Osteoblast (primary cell): ENCODE results near the gene RFX2. TPM values are rescaled to one million over a fixed set of nuclear protein-coding genes. Genes with fewer than 3 reads are reported as not detected.

ENCODE experiments used
- DNase-seq: peaks from one replicate; pipeline ENCODE4 v3.0.0; 2011; ENCODE audit warnings: low spot score, mixed read lengths; ENCODE audit not compliant: insufficient read length; ENCODE audit errors: missing footprints
- H2AFZ ChIP-seq: 2 replicates; pipeline ENCODE4 v1.6.0; 2011; ENCODE audit warnings: mild to moderate bottlenecking, low read length
- H3K27ac ChIP-seq: 2 replicates; pipeline ENCODE4 v1.5.1; 2011; ENCODE audit warnings: mild to moderate bottlenecking, low read depth, low read length, moderate library complexity
- H3K27me3 ChIP-seq: 2 replicates; pipeline ENCODE4 v1.6.0; 2012; ENCODE audit warnings: mild to moderate bottlenecking, control low read depth, inconsistent platforms, low read length, moderate library complexity; ENCODE audit not compliant: insufficient read depth
- H3K36me3 ChIP-seq: 2 replicates; pipeline ENCODE4 v1.5.1; 2011; ENCODE audit warnings: mild to moderate bottlenecking, low read length, control low read depth, moderate library complexity; ENCODE audit not compliant: insufficient read depth
- H3K4me1 ChIP-seq: 2 replicates; pipeline ENCODE4 v1.5.1; 2011; ENCODE audit warnings: mild to moderate bottlenecking, low read length, control low read depth, moderate library complexity; ENCODE audit not compliant: insufficient read depth
- H3K4me2 ChIP-seq: 2 replicates; pipeline ENCODE4 v1.6.0; 2011; ENCODE audit warnings: mild to moderate bottlenecking, low read length; ENCODE audit not compliant: insufficient read depth
- H3K4me3 ChIP-seq: fragments of 200-600 bp; sonication (generic); 3 replicates; pipeline ENCODE4 v1.5.1; 2012; ENCODE audit warnings: mild to moderate bottlenecking, low read length, inconsistent platforms; ENCODE audit not compliant: insufficient read depth
- H3K79me2 ChIP-seq: 2 replicates; pipeline ENCODE4 v1.6.0; 2012; ENCODE audit warnings: mild to moderate bottlenecking, low read length, control low read depth, inconsistent platforms; ENCODE audit not compliant: insufficient read depth
- H3K9me3 ChIP-seq: 2 replicates; pipeline ENCODE4 v1.5.1; 2011; ENCODE audit warnings: low read depth, low read length, control low read depth
- H4K20me1 ChIP-seq: 2 replicates; pipeline ENCODE4 v1.6.0; 2012; ENCODE audit warnings: mild to moderate bottlenecking, low read length, control low read depth; ENCODE audit not compliant: insufficient read depth
- total RNA-seq: library from RNA; depleted of rRNA; stranded (reverse); fragments of >200 nt; gene quantifications from 2 replicates; pipeline ENCODE4 v1.2.3, GENCODE V29; 2012
- TF ChIP-seq, protein P1 (sequence below): IDR thresholded peaks from 2 replicates; pipeline ENCODE4 v1.5.1; 2011; ENCODE audit warnings: mild to moderate bottlenecking, low read depth, low read length, moderate library complexity; ENCODE audit errors: extremely low read depth

Gene RFX2
- total RNA-seq, 1 donor: 6.2 TPM

DNA sequence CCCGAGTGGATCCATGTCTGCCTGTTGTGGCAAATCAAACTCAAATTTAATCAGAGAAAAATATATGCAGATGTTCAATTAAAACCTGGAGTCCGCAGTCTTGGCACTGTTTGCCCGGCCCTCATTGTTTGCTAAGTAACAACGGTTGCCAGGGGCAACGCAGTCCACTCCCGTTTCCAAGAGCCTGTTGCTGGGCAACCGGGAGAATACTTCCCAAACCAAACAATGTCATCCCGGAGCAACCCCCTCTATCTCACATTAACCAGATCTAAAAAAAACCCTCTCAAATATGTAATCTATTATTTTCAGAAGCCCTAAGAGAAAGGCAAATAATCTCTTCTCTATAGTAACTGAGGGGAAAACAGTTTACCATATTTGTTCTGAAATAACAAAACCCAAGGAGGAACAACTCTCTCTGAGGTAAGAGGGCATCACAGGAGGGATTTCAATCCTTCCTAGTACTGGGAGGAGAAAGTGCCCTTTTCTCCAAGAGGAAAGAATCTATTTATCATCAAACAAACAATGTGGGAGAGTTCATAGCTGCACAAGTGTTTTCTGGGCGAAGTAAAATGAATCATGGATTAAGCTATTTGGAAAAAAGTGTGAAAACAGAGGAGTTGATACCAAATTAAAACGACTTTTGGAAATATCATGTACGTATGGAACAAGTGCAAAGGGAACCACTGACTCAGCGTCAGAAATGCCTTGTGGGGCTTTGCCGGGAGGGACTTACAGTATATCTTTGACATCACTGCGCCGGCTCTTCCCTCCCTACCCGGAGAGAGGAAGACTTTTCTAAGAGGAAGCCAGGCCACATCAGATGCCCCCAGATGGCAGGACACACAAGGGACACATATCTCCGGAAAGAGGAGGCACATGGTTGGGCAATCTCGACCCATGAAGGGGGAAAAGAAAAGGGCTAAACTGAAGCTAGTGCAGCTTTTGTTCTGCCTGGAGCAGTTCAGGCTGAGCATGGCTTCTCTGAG lies 43.3 kb downstream of the RFX2 start:
- H3K79me2 ChIP-seq: no peaks in the 10 kb centered on the region
- H3K4me1 ChIP-seq: peaks cover 41% of the 10 kb centered on the region
- DNase-seq: peak; percentile 97
- peak overlapping the region; percentile 8 for H2AFZ ChIP-seq
- TF ChIP-seq, protein P1, sequence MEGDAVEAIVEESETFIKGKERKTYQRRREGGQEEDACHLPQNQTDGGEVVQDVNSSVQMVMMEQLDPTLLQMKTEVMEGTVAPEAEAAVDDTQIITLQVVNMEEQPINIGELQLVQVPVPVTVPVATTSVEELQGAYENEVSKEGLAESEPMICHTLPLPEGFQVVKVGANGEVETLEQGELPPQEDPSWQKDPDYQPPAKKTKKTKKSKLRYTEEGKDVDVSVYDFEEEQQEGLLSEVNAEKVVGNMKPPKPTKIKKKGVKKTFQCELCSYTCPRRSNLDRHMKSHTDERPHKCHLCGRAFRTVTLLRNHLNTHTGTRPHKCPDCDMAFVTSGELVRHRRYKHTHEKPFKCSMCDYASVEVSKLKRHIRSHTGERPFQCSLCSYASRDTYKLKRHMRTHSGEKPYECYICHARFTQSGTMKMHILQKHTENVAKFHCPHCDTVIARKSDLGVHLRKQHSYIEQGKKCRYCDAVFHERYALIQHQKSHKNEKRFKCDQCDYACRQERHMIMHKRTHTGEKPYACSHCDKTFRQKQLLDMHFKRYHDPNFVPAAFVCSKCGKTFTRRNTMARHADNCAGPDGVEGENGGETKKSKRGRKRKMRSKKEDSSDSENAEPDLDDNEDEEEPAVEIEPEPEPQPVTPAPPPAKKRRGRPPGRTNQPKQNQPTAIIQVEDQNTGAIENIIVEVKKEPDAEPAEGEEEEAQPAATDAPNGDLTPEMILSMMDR: no peak
- no peak overlapping the region for H3K4me3 ChIP-seq
- H3K27me3 ChIP-seq: no peaks in the 10 kb centered on the region
- no peaks in the 10 kb centered on the region for H4K20me1 ChIP-seq
- no peaks in the 10 kb centered on the region for H3K36me3 ChIP-seq
- H3K4me2 ChIP-seq: peak overlapping the region; percentile 12
- H3K27ac ChIP-seq: peak overlapping the region; percentile 76
- H3K9me3 ChIP-seq: no peaks in the 10 kb centered on the region

DNA sequence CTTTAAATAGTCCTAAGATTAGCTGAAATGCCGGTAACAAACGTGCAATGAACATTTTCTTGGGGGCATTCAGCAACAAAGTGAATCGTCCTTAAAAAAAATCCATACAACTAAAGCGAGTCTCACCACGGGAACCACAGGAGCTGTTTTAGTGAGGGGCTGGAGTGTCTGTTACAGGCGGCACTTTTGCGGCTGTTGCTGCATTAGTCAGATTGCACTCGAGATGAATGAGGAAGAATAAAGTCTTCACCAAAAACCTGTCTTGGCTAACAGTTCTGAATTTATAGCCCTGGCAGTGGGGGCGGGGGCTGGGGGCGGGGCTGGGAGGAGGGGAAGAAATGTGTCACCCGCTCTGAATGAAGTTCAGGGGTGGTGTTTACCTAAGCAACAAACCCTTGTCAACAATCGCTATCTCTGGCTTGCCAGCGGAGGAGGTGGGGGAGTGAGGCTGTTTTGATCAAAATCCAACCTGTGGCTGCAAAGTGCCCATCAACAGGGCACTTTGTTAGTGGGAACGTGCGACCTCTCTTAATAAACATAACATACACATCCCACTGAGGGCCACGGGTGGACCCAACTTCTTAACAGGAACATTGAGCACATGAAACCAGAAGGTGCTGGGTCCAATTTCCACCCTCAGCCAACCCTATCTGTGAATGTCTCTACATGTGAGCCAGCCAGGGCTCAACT lies 44.5 kb downstream of the RFX2 start:
- H3K27me3 ChIP-seq: no peaks in the 10 kb centered on the region
- peak; percentile 69 for DNase-seq
- H3K4me2 ChIP-seq: peak overlapping the region; percentile 25

DNA sequence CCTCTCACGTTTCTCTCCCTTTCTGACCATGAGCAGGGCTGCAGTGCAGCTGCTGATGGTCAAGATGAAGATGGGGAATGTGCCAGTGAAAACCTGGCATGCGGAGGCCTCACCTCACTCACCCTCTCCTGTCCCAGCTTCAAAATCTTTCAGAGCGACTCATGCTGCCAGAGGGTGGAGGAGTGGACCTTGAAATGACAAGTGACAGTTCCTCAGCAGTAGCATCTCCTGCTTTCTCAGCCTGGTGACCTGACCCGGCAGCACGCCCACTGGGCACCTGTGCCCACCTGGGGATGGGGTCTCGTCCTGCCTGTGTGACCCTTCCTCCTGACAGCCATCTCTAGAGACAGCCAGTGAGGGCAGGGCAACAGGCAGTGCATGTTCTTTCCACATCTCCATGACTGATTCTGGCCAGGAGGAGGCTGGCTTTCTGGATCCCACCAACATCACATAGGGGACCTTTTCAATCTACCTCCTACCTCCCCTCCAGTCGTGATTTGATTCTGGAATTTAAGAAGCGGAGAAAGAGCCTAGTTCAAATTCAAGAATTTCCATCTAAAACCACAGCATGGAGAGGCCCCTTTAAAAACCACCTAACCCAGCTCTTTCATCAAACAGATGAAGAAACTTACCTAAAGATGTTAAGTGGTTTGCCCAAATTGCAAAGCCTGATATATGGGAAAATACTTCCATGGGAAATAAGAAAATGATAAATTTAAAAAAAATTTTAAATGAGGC lies 45.8 kb downstream of the RFX2 start:
- Histone ChIP-seq H3K79me2 (no peaks in the 10 kb centered on the region), H3K4me1 (peaks cover 32% of the 10 kb centered on the region), H3K4me2 (no peak overlapping the region), H4K20me1 (no peaks in the 10 kb centered on the region), H3K9me3 (no peaks in the 10 kb centered on the region), H2AFZ (no peak overlapping the region), H3K36me3 (no peaks in the 10 kb centered on the region), H3K27me3 (no peaks in the 10 kb centered on the region), H3K4me3 (no peak overlapping the region), H3K27ac (no peak overlapping the region)
- TF ChIP-seq, protein P1: no peak
- no peak for DNase-seq

More for the DNA sequence above, 44.5 kb downstream of the RFX2 start:
- no peaks in the 10 kb centered on the region for H3K79me2 ChIP-seq
- no peaks in the 10 kb centered on the region for H3K9me3 ChIP-seq
- H3K4me1 ChIP-seq: peaks cover 36% of the 10 kb centered on the region
- no peak overlapping the region for H2AFZ ChIP-seq
- no peak overlapping the region for H3K4me3 ChIP-seq
- H3K36me3 ChIP-seq: no peaks in the 10 kb centered on the region
- TF ChIP-seq, protein P1: no peak
- H3K27ac ChIP-seq: peak overlapping the region; percentile 76
- H4K20me1 ChIP-seq: no peaks in the 10 kb centered on the region
